Ishikawa (cell line): Measurements from ENCODE around the gene MFAP3L.
A peak's percentile ranks its signal among the peaks of the same experiment; 100 is the strongest.

Source experiments
- CEBPB ChIP-seq: IDR thresholded peaks from 2 replicates; pipeline ENCODE4 v1.6.1; 2012
- CREB1 ChIP-seq: IDR thresholded peaks from 2 replicates; pipeline ENCODE4 v1.6.1; 2012; ENCODE audit warnings: low read depth
- EGR1 ChIP-seq: IDR thresholded peaks from 2 replicates; pipeline ENCODE4 v1.6.1; 2012
- EP300 ChIP-seq: IDR thresholded peaks from 2 replicates; pipeline ENCODE4 v1.6.1; 2012; ENCODE audit warnings: borderline replicate concordance
- FOXM1 ChIP-seq: IDR thresholded peaks from 2 replicates; pipeline ENCODE4 v1.6.1; 2012; ENCODE audit warnings: low read depth, borderline replicate concordance
- NFIC ChIP-seq: IDR thresholded peaks from 2 replicates; pipeline ENCODE4 v1.6.1; 2012
- RAD21 ChIP-seq: IDR thresholded peaks from 2 replicates; pipeline ENCODE4 v1.6.1; 2012; ENCODE audit warnings: low read depth
- TAF1 ChIP-seq: IDR thresholded peaks from 2 replicates; pipeline ENCODE4 v1.6.1; 2012; ENCODE audit warnings: low read depth, mild to moderate bottlenecking
- TCF12 ChIP-seq: IDR thresholded peaks from 2 replicates; pipeline ENCODE4 v1.6.1; 2012; ENCODE audit warnings: low read depth
- TEAD4 ChIP-seq: IDR thresholded peaks from 2 replicates; pipeline ENCODE4 v1.6.1; 2012
- YY1 ChIP-seq: IDR thresholded peaks from 2 replicates; pipeline ENCODE4 v1.6.1; 2012; ENCODE audit warnings: low read depth
- ZBTB7A ChIP-seq: IDR thresholded peaks from 2 replicates; pipeline ENCODE4 v1.6.1; 2012; ENCODE audit warnings: low read depth
- TF ChIP-seq, protein P1 (sequence below): IDR thresholded peaks from 2 replicates; pipeline ENCODE4 v1.6.1; 2012
- TF ChIP-seq, protein P2 (sequence below): IDR thresholded peaks from 2 replicates; pipeline ENCODE4 v1.6.1; 2012; ENCODE audit warnings: low read depth, mild to moderate bottlenecking
- TF ChIP-seq, protein P3 (sequence below): IDR thresholded peaks from 2 replicates; pipeline ENCODE4 v1.6.1; 2012

MFAP3L gene

DNA sequence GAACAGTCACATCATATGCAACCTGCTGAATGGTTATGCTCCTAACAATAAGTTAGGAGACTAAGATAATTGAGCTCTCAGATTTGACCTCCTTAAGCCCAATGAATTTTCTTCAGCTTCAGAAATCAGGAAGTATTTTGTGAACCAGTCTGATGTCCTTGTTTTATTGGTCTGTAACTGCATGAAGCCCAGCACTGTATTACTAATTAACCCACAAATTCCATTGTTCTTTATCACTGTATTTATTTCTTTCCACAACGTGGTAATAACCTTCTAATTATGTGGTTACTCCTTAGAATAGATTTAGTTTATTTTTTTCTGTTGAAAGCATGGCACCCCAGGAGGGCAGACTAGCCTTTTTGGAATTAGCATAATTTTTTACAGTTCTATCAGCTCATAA, 3.9 kb upstream of the MFAP3L start:
- TF ChIP-seq EP300 (no peak), TEAD4 (no peak), NFIC (no peak), TCF12 (no peak), YY1 (no peak), ZBTB7A (no peak), CEBPB (no peak), TAF1 (no peak), EGR1 (no peak), FOXM1 (no peak), CREB1 (no peak), RAD21 (no peak)
- TF ChIP-seq, protein P1, sequence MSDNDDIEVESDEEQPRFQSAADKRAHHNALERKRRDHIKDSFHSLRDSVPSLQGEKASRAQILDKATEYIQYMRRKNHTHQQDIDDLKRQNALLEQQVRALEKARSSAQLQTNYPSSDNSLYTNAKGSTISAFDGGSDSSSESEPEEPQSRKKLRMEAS, result no peak
- TF ChIP-seq, protein P2, sequence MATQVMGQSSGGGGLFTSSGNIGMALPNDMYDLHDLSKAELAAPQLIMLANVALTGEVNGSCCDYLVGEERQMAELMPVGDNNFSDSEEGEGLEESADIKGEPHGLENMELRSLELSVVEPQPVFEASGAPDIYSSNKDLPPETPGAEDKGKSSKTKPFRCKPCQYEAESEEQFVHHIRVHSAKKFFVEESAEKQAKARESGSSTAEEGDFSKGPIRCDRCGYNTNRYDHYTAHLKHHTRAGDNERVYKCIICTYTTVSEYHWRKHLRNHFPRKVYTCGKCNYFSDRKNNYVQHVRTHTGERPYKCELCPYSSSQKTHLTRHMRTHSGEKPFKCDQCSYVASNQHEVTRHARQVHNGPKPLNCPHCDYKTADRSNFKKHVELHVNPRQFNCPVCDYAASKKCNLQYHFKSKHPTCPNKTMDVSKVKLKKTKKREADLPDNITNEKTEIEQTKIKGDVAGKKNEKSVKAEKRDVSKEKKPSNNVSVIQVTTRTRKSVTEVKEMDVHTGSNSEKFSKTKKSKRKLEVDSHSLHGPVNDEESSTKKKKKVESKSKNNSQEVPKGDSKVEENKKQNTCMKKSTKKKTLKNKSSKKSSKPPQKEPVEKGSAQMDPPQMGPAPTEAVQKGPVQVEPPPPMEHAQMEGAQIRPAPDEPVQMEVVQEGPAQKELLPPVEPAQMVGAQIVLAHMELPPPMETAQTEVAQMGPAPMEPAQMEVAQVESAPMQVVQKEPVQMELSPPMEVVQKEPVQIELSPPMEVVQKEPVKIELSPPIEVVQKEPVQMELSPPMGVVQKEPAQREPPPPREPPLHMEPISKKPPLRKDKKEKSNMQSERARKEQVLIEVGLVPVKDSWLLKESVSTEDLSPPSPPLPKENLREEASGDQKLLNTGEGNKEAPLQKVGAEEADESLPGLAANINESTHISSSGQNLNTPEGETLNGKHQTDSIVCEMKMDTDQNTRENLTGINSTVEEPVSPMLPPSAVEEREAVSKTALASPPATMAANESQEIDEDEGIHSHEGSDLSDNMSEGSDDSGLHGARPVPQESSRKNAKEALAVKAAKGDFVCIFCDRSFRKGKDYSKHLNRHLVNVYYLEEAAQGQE, result no peak
- TF ChIP-seq, protein P3, sequence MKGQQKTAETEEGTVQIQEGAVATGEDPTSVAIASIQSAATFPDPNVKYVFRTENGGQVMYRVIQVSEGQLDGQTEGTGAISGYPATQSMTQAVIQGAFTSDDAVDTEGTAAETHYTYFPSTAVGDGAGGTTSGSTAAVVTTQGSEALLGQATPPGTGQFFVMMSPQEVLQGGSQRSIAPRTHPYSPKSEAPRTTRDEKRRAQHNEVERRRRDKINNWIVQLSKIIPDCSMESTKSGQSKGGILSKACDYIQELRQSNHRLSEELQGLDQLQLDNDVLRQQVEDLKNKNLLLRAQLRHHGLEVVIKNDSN, result no peak

DNA sequence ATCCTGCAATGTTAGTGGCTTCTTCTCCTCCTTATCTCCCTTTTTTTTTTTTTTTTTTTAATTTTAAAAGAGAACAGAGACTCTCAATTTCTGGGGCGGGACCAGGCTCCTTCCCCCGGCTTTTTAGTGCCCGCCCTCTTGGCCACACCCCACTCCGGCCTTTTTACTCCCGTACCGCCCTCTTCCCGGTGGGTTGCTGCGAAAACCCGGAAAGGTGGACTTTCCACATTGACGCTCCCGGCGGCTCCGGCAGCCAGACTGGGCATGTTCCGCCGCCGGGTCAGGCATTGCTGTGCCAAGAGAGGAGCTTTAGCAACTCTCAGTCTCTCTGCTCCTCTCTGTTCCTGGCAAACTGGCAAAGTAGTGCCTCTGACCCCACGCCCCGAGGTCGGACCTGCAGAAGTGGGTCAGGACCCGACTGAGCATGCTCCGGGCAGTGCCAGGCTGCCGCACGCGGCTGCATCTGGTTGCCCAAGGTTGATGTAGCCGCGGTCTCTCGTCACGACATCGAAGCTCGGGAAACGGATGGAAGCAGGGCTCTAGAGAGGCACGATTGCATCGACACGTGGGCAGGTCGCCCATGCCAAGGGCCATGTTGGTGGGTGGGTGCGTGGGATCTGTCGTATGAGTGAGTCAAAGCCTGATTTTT, 1.1 kb upstream of the MFAP3L start:
- TF ChIP-seq TEAD4 (peak; percentile 44), EGR1 (no peak), TCF12 (peak; percentile 49), TAF1 (peak; percentile 73), NFIC (peak; percentile 94)
- TF ChIP-seq, protein P1, result peak; percentile 100

DNA sequence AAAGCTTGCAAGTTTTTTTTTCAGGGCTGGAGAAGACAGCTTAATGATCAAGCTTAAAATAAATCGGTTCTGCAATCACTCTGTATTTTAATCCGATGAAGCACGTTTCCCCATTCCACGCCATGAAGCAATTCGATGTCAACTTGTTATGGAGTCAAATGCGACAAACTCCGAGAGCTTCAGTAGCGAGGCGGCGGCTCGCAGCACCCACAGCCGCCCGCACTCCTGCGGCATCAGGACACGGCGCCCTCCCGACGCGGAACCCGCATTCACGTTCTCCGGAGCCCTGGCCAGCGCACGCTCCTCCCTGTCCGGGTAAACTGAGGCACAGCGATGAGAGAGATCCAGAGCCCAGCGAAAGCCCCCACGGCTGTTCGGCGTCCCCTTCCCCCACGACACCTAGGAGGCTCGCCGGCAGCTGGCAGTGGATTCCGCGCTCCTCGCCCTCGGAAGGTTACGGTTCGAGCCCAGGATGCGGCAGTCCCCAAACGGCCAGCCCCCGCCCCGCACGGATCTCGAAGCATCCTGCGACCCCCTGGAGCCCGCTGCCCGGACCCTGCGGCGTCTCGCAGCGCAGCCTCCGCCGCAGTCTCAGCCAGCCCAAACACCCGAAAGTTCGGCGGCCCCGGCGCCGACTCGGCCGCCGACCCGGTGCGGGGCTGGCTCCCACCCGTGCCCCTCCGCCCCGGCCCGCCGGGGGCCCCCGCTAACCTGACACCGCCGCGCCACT, 507 bp downstream of the MFAP3L start:
- no peak for TF ChIP-seq NFIC
- no peak for TF ChIP-seq RAD21
- TF ChIP-seq, protein P1, result no peak
- no peak for TF ChIP-seq CREB1
- no peak for TF ChIP-seq ZBTB7A
- TF ChIP-seq, protein P3, result no peak
- TF ChIP-seq TEAD4, result no peak
- no peak for TF ChIP-seq CEBPB
- no peak for TF ChIP-seq TCF12

DNA sequence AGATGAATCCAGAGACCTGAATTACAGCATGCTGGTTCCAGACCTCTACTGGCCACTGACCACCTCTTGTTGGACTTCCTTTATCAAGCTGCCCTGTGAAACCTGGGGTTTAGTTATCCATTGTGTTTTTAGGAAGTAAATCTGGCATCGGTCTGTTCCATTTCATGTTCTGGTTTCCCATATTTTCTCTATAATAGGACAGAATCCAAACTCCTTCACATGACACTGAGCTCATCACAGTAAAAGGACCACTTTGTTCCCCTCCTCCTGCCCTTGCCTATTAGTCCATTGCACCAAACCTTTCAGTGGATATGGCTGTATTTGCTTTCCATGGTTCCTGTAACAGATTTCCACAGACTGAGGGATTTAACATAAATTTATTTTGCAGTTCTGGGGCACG, 4.0 kb downstream of the MFAP3L start:
- TF ChIP-seq, protein P2, result no peak
- TF ChIP-seq ZBTB7A, result no peak
- TF ChIP-seq CEBPB, result no peak
- TF ChIP-seq, protein P1, result no peak
- no peak for TF ChIP-seq RAD21
- no peak for TF ChIP-seq EGR1
- TF ChIP-seq, protein P3, result no peak
- TF ChIP-seq TEAD4, result no peak
- TF ChIP-seq FOXM1, result no peak
- TF ChIP-seq TAF1, result no peak
- TF ChIP-seq TCF12, result no peak
- no peak for TF ChIP-seq NFIC
- no peak for TF ChIP-seq YY1
- no peak for TF ChIP-seq EP300
- TF ChIP-seq CREB1, result no peak

DNA sequence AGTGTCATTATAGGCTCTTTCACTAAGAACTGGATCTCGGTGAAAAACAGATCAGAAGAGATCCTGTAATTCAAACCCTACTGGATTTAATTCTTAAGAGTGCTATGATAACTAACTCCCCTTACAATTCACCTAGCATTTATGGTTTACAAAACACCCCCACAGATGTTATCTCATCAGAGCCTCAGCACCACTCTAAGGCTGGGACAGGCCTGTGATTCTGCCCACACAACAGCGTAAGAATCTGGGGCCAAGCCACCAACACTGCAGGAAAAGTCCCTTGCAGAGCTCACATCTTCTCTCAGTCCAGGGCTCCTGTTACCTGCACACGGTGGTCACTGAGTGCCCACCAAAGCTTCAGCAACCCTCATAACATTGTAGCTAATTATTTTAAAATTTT, 8.9 kb downstream of the MFAP3L start:
- no peak for TF ChIP-seq TAF1
